ENCODE measurements around the gene ARHGEF10L.

ARHGEF10L gene

GRCh38 chr1:17569200-17570139, 30.0 kb downstream of the ARHGEF10L start:
- DNase-seq (ENCODE audit: low read depth in 3 of 3) = no peak

- no peak for DNase-seq (ENCODE audit: low read depth in 3 of 3)
Measured at GRCh38 chr1:17570228-17570627, 30.7 kb downstream of the ARHGEF10L start.

- DNase-seq (ENCODE audit: low read depth in 3 of 3) = no peak
Measured at GRCh38 chr1:17572264-17572985, 32.9 kb downstream of the ARHGEF10L start.

- no peak for DNase-seq (ENCODE audit: low read depth in 3 of 3)
Measured at GRCh38 chr1:17573518-17574041, 34.1 kb downstream of the ARHGEF10L start.

- DNase-seq (ENCODE audit: low read depth in 3 of 3) = no peak
Measured at GRCh38 chr1:17574516-17574915, 35.0 kb downstream of the ARHGEF10L start.

GRCh38 chr1:17575797-17576518, 36.5 kb downstream of the ARHGEF10L start:
- no peak for DNase-seq (ENCODE audit: low read depth in 3 of 3)

GRCh38 chr1:17576519-17576853, 37.0 kb downstream of the ARHGEF10L start:
- DNase-seq (ENCODE audit: low read depth in 3 of 3) = no peak

GRCh38 chr1:17577907-17578297, 38.4 kb downstream of the ARHGEF10L start:
- DNase-seq (ENCODE audit: low read depth in 3 of 3) = no peak

- no peak for DNase-seq (ENCODE audit: low read depth in 3 of 3)
Measured at GRCh38 chr1:17579951-17580939, 40.7 kb downstream of the ARHGEF10L start.

GRCh38 chr1:17581389-17582123, 42.1 kb downstream of the ARHGEF10L start:
- no peak for DNase-seq (ENCODE audit: low read depth in 3 of 3)

- no peak for DNase-seq (ENCODE audit: low read depth in 3 of 3)
Measured at GRCh38 chr1:17582124-17582774, 42.8 kb downstream of the ARHGEF10L start.

GRCh38 chr1:17584539-17584938, 45.0 kb downstream of the ARHGEF10L start:
- DNase-seq (ENCODE audit: low read depth in 3 of 3) = no peak

- DNase-seq (ENCODE audit: low read depth in 3 of 3) = no peak
Measured at GRCh38 chr1:17585266-17585987, 45.9 kb downstream of the ARHGEF10L start.

GRCh38 chr1:17586172-17586964, 46.9 kb downstream of the ARHGEF10L start:
- no peak for DNase-seq (ENCODE audit: low read depth in 3 of 3)

GRCh38 chr1:17587693-17588047, 48.2 kb downstream of the ARHGEF10L start:
- DNase-seq (ENCODE audit: low read depth in 3 of 3) = no peak

GRCh38 chr1:17588048-17588871, 48.8 kb downstream of the ARHGEF10L start:
- DNase-seq (ENCODE audit: low read depth in 3 of 3) = no peak

- DNase-seq (ENCODE audit: low read depth in 3 of 3) = no peak
Measured at GRCh38 chr1:17591814-17592430, 52.4 kb downstream of the ARHGEF10L start.
